Measurements from ENCODE around the gene CIRBP.

Gene CIRBP

DNA sequence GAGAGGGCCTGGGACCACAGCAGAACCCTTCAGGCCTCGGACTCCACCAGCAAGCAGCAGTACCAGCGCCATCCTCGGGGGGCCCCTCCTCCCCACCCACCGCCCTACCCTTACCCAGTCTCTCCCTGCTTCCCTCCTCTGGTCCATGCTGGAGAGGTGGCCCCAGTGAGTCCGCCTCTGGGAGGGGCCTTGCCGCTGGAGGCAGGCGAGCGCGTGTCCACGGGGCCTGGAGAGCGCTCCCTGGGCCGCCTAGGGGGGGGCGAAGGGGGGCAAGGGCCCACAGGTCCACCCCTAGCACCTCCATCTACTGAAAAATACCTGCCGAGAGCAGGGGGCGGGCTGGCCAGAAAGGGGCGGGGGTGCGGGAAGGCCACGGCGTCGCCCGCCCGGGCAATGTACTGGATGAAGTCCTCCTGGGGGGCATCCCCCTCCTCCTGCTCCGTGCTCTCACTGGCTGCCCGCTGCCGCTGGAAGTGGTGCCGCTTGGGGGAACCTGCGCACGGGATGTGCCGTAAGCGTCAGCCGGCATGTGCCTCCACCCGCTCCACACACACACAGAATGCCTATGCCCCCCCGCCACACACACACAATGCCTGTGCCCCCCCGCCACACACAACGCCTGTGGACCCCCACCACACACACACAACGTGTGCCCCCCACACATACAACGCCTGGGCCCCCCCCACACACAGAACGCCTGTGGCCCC lies 38.2 kb upstream of the CIRBP start:
- no peak for DNase-seq

DNA sequence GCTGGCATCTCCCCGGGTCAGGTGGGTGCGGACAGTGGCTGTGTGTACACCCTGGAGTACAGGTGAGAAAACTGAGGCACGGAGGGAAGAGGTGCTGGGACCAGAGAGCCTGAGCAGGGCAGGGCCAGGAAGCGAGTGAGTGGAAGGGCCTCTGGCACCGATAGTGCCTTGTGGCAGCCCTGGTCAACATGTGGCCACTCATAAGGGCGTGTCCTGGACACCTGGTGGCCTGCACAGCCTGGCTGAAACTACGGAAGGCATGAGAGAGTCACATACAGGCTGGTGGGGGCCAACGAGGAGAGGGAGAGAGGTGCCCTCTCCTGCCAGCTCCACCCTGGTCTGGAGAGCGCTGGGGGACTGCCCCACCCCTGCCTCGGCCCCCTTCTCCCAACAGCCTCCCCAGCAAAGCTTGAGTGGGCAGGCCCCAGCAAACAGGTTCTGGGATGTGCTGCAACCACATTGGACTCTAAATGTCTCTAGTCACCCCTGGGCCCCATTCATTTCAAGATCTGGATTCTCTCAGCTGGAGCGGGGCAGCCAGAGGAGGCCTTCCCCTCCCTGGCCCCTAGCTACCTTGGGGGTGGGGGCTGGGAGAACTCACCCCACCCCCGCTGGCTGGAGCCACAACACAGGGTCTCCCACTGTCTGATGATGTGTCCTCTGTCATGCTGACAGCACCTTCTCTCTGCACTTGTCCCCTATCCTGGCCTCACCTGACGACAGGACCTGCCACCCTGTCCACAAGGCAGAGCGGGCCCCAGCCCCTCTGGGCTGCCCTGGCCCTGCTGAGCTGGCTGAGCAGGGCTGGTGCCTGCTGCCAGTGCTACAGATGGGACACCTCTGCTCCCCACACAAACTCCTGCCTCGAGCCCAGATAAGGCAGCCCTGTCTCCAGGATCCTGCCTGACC lies 37.1 kb upstream of the CIRBP start:
- DNase-seq, result no peak

DNA sequence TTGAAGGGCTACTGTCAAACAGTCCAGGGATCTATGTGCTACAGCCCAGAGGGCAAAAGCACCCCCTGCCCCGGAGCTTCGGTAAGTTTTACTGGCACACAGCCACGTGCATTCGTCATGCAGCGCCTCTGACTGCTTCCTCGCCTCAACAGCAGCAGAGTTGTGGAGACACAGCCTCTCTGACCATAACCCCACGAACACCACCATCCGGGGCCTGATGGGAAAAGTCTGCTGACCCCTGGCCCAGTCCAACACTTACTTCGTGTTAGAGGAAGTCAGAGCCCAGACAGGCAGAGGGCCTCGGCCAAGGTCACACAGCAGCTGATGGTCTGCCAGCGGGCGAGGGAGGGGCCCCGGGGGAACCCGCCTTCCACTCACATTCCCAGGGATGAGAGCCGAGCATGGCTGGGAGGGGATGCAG lies 36.5 kb upstream of the CIRBP start:
- no peak for DNase-seq

DNA sequence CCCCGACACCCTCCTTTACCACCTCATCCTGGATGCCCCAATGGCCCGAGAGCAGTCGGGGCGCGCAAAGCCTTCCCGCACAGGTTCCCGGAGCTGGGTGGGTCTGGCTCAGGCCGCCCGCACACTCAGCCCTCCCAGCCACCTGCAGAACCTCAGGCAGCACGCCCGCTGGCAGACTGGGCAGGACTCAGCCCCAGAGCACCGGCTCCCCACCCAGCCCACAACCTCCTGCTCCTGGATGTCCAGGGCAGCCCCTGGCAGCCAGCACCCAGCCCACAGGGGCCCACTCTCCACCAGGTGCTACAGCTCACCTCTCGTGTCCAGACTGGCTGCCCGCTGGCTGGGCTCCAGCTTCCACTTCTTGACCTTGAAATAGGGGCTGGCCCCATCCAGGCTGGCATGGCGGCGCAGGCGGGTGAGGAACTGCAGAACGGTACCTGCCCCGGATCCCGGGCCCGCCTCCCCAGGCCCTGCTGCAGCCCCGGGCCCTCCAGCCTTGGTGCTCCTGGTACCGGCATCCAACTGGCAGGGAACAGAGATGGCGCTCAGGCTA lies 35.9 kb upstream of the CIRBP start:
- DNase-seq, result no peak

DNA sequence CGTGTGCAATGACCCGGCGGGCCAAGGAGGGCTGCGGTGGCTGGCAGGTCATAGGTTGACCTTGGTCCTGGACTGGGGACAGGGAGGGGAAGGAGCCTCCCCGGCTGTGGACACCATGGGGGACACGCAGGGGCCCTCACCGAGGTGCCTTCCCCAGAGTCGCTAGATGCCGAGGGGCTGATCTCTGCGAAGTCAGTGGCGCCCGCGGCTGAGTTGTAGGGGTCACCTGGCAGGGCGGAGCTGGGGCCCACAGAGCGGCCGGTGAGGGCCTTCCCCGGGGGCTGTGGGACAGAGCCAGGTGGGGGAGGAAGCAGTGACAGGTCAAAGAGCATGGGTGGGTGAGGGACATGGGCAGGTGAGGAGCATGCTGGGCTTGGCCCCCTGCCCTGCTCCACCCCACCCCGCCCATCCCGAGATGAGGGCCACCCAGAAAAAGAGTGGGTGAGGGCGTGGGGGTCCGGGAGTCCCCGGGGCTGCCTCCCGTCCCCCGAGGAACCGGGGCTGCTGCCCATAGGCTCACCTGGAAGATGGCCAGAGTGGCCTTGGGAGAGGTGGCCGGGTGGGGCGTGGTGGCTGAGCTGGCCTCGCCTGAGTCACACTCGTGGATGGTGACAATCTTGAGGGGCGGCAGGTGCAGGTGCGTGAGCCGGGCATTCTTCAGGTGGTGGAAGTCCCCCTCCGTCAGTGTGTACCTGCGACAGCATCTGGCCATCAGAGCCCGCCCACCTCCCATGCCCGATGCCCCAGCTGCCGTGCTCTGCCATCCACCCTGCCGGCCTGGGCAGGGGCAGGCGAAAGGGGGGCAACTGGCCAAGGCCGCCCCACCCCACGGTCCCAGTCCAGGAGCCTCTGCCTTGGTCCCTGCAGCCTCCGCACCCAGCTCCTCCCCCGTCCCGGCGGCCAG lies 34.8 kb upstream of the CIRBP start:
- DNase-seq, result no peak

DNA sequence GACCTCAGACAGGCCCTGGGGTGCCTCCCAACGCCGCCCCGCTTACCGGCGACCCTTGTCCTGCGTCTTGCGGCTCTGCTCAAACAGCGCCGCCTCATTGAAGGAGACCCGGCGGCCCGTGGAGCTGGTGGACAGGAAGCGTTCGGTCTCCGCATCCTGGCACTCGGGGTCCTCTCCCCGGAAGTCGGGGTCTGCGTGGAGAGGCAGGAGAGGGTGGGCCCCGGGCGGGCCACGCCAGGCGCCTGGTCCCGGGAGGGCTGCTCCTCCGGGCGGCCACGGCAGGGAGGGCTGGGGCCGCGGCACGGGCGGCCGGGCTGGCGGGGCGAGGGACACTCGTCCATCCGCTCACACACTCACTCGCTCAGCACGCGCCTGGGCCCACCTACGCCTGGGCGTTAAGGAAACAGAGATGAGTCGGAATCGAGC lies 34.2 kb upstream of the CIRBP start:
- no peak for DNase-seq

DNA sequence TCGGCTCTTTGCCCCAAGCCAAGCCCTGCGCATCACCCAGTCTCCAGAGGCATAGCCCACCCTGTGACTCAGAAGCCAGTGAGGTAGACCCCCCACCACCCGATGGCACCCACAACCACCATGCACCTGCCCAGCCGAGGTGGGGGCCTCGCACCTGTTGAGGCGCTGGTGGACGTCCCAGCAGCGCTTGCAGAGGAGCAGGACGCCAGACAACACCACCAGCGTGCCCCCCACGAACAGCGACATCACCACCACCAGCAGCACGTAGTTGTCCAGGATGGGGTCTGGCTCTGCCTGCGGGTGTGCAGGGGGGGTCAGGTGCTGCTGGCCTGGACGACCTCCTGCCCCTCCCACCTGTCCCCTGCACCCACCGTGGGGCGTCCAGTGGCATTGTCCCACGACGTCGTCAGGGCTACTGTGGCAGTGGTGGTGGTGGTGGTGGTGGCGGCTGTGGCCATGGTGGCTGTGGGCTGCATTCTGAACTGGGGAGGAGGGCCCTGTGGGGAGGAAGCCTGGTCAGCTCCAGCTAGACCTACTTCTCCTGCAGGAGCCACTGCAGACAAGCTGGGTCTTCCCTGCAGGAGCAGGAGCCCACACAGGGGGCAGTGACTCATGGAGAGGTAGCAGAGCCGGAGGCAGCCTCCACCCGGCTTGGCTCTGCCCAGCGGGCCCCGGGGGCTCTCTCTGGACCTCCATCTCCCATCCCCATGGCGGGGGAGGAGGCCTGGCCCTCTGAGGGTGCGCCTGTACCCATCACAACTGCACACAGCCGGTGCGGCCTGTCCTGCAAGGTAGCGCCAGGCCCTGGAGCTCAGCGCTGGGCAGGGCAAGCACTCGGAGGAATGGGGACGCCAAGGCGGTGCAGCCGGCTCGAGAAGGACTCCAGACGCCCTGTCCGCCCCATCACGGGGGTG lies 33.2 kb upstream of the CIRBP start:
- DNase-seq, result no peak

DNA sequence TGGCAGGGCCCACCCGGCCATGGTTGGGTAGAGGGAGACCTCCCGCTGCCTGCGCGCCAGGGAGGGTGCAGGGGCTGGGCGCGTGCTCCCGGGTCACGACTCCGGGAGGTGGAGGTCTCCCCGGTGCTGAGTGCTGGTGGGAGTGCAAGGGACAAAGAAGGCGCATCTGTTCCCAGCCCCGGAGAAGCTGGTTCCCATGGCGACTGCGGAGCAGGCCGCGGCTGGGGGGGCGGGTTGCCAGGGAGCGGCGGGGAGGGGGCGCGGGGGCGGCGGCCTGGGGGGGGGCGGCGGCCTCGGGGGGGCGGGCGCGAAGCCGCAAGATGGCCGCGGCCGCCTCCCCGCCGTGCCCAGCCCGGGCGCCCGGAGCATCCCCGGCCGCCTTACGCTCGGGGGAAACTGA lies 32.6 kb upstream of the CIRBP start:
- no peak for DNase-seq

DNA sequence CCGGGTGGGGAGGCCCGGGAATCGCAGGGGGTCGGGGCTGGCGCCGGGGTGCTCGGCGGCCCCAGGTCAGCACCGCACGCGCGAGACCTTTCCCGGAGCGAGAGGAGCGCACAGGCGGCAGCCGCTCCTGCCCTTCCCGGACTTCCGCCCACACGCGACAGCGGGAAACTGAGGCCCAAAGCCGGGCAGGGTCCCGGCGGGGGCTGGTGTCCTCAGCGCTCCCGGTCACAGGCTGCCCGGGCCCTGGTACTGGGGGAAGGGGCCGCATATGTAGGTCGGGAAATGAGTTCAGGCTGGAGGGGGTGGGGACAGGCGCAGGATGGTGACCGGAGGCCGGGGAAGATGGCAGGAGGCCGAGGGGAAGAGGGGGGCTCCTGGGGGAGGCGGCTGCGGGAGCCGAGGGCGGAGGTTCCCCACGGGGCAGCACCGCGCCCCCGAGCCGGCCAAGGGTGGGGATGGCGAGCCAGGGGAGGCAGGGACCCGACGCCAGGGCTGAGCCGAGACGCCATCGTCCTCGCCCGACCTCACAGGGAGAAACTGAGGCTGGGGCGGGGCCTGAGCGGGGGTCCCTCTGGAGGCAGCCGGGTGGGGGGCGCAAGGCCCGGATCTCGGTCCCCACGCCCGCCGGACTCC lies 32.0 kb upstream of the CIRBP start:
- DNase-seq, result no peak

GRCh38 chr19:1237754-1238368 lies 31.3 kb upstream of the CIRBP start, which contains the start of gene CBARP:
TSS of gene CBARP (minus strand) at chr19:1238005. CDS start at chr19:1236100, 1,905 bp downstream.
- no peak for DNase-seq

- no peak for DNase-seq
These were observed 30.5 kb upstream of the CIRBP start for GRCh38 chr19:1238369-1239303.

GRCh38 chr19:1239420-1239795 lies 29.7 kb upstream of the CIRBP start:
- no peak for DNase-seq

DNA sequence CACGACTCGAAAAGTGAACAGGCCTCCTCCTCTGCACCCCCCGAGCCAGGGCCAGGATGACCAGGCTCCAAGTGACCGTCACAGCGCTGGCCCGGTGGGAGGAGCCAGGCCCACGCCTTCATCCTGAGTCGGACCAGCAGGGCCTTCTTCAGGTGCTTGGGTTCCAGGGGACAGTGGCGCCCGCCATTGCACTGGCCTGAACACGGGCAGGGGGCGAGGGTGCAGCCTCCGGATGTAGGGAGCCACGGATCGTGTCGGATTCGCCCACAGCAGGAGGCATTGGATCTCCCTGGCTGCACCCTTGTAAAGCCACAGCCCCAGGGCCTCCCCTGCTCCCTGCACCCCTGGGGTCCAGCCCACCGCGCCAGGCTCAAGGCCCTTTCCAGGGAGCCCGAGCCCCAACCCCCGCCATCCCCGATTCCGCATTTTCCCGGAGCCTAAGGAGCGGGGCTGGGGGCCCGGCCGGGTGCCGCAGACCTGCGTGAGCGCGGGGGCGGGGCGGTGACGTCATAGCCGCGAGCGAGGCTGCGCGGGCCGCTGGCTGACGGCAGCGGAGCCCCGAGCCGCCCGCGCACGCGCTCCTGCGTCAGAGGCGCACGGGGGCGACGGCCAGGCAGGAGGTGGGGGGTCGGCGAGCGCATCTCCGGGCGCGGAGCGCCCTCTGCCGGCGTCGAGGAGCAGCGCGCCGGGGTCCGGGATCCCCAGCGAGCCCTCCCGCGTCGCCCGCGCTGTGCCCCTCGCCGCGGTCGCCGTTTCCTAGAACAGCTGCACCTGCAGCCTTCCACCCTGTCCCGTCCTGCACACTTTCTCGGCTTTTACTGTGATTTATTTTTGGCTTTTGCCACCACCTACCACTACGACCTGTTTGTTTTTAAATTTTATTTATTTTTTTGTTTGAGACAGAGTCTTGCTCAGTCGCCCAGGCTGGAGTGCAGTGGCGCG lies 29.1 kb upstream of the CIRBP start:
- peak; percentile 97 for DNase-seq

- DNase-seq, result no peak
These were observed 28.2 kb upstream of the CIRBP start for GRCh38 chr19:1240925-1241324.

GRCh38 chr19:1241417-1242095 lies 27.6 kb upstream of the CIRBP start, which contains the start of gene ATP5F1D:
TSS of gene ATP5F1D (plus strand) at chr19:1241751. CDS start at chr19:1241851, 100 bp downstream.
- DNase-seq, result peak; percentile 81

GRCh38 chr19:1243768-1244692 lies 25.1 kb upstream of the CIRBP start:
- DNase-seq, result peak; percentile 58

Measured in activated gamma-delta T cell (primary cell).